ENCODE data around the gene ALX4. TPM values are rescaled to one million over a fixed set of nuclear protein-coding genes. Genes with fewer than 3 reads are reported as not detected.

Gene ALX4
- total RNA-seq, 2 experiments from 2014 or later, result not detected

DNA sequence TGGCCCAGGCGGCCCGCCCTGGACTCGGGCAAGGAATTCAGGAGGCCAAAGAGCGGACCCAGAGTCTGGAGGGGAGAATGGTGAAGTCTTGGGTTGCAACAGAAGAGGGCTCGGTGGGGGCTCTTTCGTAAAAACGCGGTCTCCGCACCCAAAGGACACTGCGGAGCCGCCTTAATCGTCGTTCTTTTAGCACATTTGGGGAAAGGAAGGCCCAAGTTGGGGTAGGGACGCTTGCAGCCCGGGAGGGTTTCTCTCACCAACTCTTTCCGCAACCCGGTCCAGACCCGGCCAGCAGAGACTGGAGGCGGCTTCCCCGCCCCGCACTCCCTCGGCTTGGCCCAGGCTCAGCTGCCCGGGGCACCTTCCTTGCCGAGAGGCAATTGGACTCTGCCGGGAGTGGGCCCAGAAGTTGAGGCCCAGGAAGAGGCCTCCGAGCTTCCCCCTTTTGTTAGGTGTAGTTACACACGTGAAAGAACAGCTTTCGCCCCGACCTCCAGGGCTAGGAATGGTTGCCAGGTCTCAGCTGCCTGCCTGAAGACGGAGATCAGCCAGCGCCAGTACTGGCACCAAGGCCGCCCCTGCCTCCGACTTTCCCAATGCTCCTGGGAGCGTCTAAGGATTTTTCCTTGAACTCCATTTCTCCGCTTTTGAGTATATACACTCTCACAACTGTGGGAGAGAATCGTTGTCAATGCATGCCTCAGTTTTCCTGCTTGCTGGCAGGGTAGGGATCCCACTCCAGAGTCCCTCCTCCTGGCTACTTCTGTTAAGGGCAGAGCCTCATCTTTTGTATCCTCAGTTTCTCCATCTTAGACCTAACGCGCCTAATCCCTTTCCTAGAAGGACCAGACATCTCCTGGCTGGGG, 3.7 kb downstream of the ALX4 start:
- ChIA-PET CTCF (interaction anchor here (0.7 kb wide), 1 partner anchor 231 kb away, joined by 3 read pairs; no protein-coding TSS in a partner anchor), POLR2A (no interaction called here)
- DNase-seq (no peak), ATAC-seq (no peak)
- no peaks in the 10 kb centered on the region for H3K36me3 Mint-ChIP-seq (ENCODE audit: low read depth)
- peaks cover 88% of the 10 kb centered on the region for H3K27me3 Mint-ChIP-seq
- intact Hi-C loops (cut with micrococcal nuclease), result no loop called here
- TF ChIP-seq, protein P1, sequence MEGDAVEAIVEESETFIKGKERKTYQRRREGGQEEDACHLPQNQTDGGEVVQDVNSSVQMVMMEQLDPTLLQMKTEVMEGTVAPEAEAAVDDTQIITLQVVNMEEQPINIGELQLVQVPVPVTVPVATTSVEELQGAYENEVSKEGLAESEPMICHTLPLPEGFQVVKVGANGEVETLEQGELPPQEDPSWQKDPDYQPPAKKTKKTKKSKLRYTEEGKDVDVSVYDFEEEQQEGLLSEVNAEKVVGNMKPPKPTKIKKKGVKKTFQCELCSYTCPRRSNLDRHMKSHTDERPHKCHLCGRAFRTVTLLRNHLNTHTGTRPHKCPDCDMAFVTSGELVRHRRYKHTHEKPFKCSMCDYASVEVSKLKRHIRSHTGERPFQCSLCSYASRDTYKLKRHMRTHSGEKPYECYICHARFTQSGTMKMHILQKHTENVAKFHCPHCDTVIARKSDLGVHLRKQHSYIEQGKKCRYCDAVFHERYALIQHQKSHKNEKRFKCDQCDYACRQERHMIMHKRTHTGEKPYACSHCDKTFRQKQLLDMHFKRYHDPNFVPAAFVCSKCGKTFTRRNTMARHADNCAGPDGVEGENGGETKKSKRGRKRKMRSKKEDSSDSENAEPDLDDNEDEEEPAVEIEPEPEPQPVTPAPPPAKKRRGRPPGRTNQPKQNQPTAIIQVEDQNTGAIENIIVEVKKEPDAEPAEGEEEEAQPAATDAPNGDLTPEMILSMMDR (IDR thresholded peaks at IDR 0.05), result no peak
- H3K4me1 Mint-ChIP-seq (ENCODE audit: low read depth), result peaks cover 24% of the 10 kb centered on the region
- H3K9me3 Mint-ChIP-seq, result no peaks in the 10 kb centered on the region
- H3K4me3 Mint-ChIP-seq, result peak overlapping the region; percentile 70
- H3K27ac Mint-ChIP-seq, result no peak overlapping the region

DNA sequence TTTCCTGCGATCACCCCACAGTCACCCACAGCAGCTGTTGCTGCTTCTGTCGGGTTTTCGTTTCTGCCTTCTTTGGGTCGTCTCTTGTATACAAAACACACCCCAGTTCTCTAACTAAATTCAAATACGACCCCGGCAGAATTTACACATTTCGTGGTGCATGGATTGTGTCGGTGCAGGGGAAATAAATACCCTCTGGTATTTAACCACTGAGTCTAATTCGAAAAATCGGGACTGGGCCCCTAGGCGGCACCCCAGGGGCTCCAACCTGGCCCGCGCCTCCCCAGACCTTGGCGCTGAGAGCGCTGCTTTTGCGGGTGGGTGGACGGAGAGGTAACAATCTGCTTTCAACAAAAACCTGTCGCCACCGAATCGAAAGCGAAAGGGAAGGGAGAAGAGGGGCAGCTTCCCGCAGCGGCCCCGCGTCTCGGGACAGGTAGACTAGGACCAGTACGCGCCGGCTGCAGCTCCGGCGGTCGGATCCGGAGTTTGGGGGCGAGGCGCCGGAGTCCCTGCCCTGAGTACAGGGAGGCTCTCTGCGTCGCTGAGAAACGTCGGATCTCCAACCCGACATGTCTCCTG, 4.4 kb downstream of the ALX4 start:
- ATAC-seq (peak; percentile 38), DNase-seq (peak; percentile 53)
- Mint-ChIP-seq H3K27me3 (peaks cover 81% of the 10 kb centered on the region), H3K9me3 (no peaks in the 10 kb centered on the region), H3K4me1 (ENCODE audit: low read depth) (peaks cover 24% of the 10 kb centered on the region), H3K27ac (no peak overlapping the region), H3K4me3 (peak overlapping the region; percentile 70), H3K36me3 (ENCODE audit: low read depth) (no peaks in the 10 kb centered on the region)
- intact Hi-C loops (cut with micrococcal nuclease), result no loop called here
- CTCF ChIA-PET, result no interaction called here
- TF ChIP-seq, protein P1 (IDR thresholded peaks at IDR 0.05), result no peak
- POLR2A ChIA-PET, result interaction anchor here (1.0 kb wide), 1 partner anchor 11 kb away, joined by 4 read pairs; no protein-coding TSS in a partner anchor

DNA sequence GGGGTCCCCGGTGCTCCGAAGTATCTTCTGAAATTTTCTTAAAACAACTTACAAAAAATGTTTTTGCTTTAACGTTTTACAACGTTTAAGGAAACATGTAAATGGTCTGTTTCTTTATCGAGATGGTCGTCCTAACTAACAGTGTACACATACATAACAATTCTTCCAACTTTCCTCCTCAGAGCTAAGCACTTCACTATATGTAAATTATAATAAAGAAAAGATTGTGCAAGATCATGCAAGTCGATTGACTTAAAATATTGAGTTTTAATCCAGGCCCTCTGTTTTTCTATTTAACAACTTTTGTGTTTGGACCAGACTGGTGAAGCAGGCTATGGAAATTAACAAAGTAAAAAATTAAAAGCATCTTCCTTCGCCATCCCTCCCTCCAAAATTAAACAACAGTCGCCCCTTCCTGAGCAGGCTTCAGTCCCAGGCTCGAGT, 4.9 kb downstream of the ALX4 start:
- H3K36me3 Mint-ChIP-seq (ENCODE audit: low read depth), result no peaks in the 10 kb centered on the region
- peaks cover 80% of the 10 kb centered on the region for H3K27me3 Mint-ChIP-seq
- TF ChIP-seq, protein P1 (IDR thresholded peaks at IDR 0.05), result no peak
- no peak for DNase-seq
- ATAC-seq, result no peak
- ChIA-PET POLR2A (interaction anchor here (1.0 kb wide), 1 partner anchor 11 kb away, joined by 4 read pairs; no protein-coding TSS in a partner anchor), CTCF (no interaction called here)
- no peaks in the 10 kb centered on the region for H3K9me3 Mint-ChIP-seq
- H3K4me3 Mint-ChIP-seq, result peak overlapping the region; percentile 70
- peaks cover 24% of the 10 kb centered on the region for H3K4me1 Mint-ChIP-seq (ENCODE audit: low read depth)
- intact Hi-C loops (cut with micrococcal nuclease), result no loop called here
- no peak overlapping the region for H3K27ac Mint-ChIP-seq

DNA sequence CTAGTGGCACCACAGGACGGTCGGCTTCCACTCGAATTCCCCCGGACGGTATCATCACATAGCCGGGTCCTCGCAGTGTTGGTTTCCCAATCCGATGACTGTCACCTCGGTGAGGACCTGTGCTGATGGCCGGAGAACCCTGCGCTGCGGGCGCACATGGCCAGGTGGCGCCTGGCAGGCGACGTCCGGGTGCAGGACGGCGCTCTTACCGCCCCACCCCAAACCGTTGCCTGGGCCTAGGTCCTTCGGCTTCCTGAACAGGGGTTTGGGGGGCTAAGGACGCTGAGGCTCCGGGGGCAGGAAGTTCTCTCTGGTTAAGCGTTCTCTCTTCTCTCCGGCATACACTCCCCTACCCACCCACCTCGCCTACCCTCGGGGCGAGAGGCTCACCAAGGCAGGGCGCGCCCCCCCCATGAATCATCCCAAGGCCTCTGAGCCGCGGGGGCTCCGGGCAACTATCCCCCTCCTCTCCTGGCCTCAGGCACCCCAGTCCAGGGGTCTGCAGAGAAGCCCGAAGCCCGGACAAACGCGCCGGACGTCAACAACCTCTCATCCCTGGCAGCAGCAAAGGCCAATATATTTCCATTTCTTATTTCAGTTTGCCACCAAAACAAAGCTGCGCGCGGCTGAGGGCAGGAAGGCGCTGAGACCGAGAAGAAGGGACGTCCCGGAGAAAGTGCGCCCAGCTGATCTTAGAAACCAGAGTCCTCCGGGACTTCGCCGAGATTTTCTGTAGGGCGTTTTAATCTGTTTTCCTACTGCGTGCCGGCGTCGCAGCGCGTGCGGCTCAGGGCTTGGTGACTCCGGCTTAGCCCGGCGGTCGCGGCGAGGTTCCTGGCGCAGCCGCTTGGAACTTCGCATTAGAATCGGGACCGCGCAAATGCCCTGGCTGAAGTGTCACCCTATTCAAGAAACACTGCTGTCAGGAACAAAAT, 5.6 kb downstream of the ALX4 start:
- H3K9me3 Mint-ChIP-seq, result no peaks in the 10 kb centered on the region
- ChIA-PET CTCF (no interaction called here), POLR2A (interaction anchor here (1.0 kb wide), 1 partner anchor 12 kb away, joined by 4 read pairs; no protein-coding TSS in a partner anchor)
- DNase-seq (peak; percentile 18), ATAC-seq (no peak)
- H3K4me3 Mint-ChIP-seq, result peak overlapping the region; percentile 70
- peaks cover 77% of the 10 kb centered on the region for H3K27me3 Mint-ChIP-seq
- TF ChIP-seq, protein P1 (IDR thresholded peaks at IDR 0.05), result no peak
- intact Hi-C loops (cut with micrococcal nuclease), result no loop called here
- peaks cover 24% of the 10 kb centered on the region for H3K4me1 Mint-ChIP-seq (ENCODE audit: low read depth)
- H3K27ac Mint-ChIP-seq, result no peak overlapping the region
- no peaks in the 10 kb centered on the region for H3K36me3 Mint-ChIP-seq (ENCODE audit: low read depth)
